HG02642 (cell line): ENCODE data around the gene MYZAP.

Experiments used
- ATAC-seq: cut with Tn5 transposase; IDR thresholded peaks from one replicate; pipeline ENCODE4 v1.9.1; 2021; ENCODE audit warnings: mild to moderate bottlenecking; ENCODE audit not compliant: unreplicated experiment, poor library complexity

The MYZAP gene

DNA sequence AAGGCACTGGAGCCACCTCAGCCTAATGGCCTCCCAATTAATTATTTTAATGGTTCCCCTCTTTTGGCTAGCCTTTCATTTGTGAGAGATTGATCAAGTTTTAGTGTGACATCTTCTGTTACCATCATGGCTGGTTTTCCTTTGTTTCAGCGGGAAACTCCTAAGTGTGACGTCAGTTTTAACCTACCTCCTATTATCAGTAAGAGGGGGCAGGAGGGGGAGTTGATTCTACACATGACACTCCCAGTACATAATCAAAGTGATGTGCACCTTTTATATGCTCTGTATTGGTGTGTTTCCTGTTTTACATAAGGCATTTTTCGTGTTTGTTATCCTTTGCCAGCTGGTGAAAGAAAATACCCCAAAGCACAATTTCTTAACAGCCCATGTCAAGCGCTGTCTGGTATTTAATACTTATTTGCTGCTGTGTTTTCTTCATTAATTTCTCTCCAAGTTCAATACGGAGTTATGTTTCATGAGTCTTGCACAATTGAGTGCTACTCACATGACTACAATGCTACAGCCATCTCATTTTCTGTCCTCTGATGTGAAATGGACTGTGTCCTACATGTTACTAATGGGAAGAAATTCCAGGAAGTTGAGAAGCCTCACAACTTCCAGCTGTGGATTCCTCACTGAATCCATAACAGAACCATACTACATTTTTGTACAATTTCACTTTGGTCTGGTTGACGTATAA lies 62.6 kb downstream of the MYZAP start:
- no peak for ATAC-seq

DNA sequence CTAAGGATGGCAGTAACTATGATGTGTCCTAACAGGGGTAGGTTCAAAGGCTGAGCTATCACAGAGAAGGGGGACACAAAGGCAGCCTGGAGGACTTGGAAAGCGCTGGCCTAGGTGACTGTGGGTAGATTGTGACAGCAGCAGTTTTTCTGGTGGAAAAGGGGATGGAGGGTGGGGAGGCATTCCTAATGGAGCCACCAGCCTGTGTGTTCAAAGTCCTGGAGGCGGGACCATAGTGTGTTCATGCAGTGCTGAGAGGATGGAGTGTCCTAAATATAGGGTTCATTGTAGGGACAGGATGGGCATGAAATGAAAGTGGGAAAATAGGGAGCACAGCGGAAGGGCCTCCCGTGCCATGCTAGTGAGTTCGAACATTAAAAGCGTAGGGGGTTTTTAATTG lies 63.3 kb downstream of the MYZAP start:
- no peak for ATAC-seq

DNA sequence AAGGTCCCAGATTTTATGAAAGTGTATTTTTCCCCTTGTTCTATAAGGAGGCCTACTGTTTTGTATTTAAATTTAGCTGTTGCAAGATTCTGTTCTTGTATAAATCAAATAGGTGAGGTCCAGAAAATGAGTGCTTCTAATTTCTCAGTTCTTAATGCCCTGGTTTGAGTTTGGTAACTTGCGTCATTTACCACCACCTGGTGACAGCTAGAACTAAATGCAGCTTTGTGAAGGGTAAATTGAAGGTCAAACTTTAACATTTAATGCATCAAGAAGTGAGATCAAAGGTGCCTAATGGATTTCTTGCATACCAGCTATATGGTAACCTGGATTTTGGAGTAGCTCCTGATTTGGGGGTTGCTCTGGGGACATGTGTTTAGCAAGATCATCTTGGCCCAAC lies 64.1 kb downstream of the MYZAP start:
- ATAC-seq: no peak

DNA sequence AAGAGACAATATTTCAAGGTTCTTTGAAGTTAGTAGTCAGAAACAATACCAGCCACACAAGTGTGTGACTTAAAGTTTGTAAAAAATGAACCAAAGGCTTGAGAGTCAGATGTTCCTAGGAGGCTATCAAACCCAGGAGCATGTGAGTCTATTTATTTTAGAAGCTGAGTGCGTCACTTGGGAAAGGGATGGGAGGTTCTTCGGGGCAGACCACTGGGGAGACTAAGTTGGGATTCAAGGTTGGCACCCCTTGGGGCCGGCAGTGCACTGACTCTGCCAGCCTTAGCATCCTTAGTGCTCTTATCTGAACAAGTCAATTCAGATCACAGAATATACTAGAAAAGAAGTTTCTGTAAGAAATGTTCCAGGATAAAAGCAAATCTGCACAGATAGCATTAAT lies 64.7 kb downstream of the MYZAP start:
- no peak for ATAC-seq

DNA sequence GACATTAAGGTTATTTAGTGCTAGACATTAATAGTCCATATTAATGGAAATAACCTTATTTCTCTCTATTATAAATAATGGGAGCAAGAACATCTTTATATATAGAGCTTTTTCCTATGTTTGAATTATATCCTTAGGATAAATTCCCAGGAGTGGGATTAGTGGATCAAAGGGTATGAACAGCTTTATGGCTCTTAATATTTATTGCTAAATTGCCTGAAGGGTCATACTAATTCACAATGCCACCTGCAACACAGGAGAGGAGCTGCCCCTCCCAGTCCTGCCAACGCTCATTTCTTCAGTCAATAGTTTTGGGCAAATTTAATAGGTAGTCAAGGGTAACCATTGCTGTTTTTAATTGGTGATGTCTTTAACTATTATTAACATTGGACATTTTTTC lies 65.9 kb downstream of the MYZAP start:
- ATAC-seq: no peak

DNA sequence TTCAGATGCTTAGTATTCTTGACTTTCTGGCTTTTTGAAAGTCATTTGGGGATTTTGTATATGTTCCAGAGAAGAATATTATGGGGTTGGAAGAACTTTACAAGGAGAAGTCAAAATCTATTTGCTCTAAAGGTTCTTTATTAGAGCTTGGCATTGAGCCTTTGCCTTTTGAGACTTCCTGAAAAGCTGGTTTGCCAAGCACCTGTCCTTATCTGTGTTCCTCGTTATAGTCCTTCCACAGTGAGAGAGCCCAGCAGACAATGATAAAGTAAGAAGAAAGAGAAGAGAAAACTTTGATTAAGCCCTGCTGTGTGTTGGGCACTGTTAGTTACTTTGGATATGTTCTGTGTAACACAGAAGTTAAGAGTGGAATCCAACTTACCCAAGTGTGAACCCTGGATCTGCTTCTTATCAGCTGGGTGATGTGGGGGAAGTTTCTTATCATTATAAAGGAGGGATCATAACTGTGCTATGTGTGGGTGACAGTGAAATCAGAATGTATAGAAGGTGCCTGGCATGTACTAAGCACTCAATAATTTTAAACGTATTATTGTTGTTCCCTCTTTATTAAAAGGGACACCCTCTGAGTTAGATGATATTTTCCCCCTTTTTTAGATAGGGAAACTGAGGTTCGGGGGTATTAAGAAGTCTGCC lies 70.5 kb downstream of the MYZAP start:
- ATAC-seq: no peak

DNA sequence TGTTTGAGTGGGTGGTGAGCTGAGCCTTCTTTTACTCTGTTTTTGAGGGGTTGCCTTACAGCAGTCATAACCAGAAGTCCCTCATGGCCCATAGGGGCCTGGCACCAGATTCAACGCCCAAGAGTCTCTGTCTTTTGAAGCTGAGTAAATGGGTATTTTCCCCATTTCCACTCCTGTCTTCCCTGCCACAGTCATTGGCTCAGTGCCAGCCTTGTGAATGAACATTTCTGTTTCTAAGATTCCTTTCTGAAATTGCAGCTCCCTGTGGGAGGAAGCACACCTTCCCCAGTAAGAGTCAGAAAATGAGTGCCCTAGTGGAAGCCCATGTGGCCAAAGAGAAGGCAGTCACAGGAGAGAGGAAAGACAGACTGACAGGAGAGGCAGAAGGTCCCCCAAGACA lies 71.1 kb downstream of the MYZAP start:
- no peak for ATAC-seq

DNA sequence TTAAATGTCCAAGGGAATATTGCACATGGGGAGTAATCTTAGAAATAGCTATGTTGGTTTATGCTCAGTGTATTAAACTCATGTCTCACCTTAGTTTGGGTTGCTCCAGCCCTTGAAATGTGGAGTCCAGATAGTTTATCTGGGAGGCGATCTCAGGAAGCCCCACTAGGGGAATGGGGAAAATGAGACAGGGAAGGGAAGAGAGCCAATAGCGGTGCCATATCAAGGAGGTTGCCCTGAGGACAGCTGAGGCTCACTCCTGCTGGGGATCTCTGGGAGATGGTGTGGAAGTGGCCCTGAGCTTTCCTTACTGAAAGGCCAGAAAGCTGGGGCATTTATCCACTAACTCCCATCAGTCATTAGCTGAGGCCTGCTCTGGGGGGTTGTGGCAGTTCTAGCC lies 71.6 kb downstream of the MYZAP start:
- no peak for ATAC-seq

DNA sequence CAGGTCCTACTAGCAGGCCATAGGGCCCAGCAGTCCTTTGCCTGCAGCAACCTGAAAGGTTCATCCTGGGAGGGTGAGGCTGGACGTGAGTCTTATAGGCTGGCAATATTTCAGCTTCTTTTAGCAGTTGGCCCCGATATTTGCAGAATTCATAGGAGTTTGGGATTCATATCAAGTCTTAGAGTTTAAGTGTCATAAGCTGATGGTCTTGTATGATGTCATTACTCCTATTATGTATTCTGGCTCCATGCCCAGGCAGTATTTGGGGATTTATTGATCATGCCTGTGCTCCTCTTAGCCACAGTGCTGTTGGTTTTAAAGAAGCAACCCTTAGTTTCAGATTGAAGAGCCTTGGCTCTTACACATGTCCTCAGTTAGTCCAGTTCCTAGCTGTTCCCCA lies 73.5 kb downstream of the MYZAP start:
- no peak for ATAC-seq

DNA sequence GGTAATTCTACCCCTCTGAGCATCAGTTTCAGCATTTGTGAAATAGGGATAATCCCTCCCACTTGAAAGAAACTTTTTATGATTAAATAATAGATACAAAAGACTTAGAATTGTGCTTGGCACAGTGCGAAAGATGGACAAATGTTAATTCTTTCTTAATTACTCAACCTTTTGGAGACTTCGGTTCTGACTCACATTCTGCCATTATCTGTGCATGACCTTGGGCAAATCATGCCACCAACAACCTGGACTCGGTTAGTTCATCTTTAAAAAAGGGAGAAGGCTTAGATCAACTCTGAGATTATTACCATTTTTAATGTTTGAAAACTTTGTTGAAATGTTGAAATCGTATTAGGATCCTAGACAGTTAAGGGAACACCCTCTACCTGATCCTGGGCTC lies 74.2 kb downstream of the MYZAP start:
- ATAC-seq: no peak

DNA sequence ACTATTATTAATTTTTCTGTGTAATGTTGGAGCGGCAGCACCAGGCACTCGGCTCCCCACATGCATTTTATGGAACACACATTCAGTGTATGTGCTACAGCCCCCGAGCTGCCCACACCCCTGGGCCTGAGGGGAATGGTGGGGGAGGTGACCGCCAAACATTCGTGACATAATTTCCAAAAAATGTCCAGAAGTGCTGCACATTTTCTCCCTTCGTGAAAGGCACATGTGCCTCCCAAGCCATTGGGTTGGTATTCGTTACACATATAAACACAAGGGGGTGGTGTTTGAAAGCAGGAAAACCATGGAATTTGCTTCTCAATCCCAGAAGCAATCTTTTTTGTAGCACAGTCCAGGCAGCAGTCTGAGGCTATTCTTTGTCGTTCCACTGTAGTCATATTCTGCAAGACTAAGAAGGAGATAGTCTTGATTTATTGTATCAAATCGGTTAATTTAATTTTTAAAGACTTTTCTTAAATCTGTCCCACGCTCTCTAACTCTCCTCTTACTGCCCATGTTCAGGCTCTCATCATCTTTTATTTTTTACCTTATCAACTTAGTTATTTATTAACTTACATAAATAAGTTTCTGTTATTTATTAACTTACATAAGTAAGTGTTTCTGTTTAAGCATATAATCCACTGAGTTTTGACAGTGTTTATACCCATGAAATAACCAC lies 75.6 kb downstream of the MYZAP start:
- ATAC-seq: no peak

DNA sequence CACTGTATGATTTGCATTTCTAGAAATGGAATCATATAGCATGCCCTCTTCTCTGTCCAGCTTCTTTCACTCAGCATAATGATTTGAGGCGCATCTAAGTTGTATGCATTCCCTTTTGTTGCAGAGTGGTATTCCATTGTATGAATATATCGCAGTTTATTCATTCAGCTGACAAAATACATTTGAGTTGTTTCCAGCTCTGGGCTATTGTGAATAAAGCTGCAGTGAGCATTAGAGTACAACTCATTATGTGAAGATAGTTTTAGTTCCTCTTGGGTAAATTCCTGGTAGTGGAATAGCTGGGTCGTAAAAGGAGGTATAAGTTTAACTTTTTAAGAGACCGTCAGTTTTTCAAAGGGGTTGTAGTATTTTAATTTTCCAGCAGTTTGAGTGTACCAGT lies 76.3 kb downstream of the MYZAP start:
- ATAC-seq: no peak

DNA sequence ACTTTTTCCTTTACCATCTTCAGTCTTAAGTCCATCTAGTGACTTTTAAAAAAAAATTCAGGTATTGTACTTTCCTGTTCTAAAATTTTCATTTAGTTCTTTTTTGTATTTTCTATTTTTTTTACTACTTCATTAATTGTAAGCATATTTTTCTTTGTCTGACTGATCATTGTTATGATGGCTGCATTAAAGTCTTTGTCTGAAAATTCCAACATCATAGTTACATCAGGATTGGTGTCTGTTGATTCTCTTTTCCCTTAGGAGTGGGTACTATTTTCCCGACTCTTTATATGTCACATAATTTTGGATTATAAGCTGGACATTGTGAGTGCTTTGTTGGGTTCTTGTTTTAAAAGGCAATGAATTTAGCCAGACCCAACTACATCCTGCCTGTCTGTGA lies 79.9 kb downstream of the MYZAP start:
- ATAC-seq: no peak

DNA sequence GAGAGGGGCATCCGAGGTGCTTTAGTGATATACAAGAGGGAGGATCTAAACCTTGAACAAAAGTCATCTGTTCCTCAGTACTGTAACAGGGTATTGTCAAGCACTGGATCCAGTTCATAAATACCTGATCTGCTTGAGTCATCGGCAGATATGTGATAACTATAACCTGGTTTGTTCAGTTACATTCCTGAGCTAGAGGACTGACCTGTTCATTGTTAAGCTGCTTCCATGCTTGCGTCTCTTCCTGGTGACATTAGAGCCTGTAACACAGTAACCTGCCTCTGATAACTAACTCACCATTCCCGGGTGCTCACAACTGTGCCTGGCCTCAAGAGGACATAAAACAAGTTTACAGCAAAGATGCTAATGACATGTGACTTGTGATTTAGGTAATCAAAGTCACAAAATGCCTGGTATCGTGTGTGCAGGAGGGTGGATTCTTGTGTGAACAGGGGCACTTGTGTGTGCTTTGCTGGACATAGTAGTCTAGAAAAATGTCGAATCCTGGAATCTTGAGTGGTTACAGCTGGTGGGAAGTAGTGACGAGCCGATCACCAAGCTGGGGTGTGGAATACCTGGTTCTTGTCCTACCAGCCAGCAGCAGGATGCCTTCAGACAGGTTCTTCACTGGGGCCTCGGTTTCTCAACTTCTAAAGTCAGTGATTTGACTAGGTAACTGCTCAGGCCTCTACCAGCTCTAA lies 83.9 kb downstream of the MYZAP start:
- ATAC-seq: no peak

DNA sequence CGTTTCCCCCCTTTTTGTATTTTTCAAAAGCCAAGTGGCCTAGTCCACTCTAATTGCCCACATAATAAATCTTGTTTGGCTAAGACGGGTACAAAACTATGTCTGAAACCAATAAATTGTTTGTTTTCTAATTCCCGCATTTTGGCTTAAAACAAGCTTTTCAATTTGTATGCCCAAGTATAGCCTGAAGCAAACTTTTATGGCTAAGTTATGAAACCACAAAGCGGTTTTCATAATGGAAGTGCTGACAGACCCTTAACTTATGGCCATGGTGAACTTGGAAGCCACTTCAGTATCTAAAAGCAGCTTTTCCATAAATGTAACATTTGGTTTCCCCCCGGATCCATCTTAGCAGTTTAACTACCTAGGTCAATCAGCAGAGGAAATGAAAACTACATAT lies 84.9 kb downstream of the MYZAP start:
- no peak for ATAC-seq

DNA sequence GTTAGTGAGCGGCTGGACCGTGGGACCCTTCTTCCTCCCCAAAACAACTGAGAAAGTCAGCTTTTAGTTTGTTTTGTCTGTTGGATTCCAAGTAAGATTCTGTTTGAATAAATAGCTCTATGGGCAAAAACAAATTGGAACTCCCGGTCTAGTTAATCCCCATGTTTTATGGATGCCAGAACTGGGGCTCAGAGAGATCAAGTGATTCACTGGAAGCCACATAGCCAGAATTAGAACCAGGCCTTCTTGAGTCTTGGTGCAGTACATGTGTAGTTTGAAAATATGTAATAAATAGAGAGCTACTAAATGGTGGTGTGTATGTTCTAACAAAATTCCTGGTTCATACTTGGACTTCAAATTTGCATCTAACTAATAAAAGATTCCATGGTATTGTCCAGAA lies 85.5 kb downstream of the MYZAP start:
- no peak for ATAC-seq

DNA sequence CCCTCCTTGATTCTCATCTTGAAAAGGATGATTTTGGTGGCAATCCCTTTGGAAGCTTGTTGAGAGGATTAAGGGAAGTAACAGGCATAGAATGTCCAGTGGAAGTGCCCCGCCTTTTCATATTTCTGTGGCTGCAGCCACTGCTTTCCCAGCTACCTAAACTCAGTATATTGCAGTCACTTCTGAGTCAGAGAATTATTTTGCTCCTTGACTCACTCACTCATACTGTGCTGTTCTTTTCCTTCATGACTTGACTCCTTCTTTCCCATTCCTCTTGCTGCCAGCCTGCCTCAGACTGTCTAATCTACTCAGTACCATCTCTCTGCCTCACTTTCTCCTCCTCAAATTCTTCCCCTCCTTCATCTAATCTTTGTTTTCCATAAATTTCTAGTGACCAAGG lies 88.3 kb downstream of the MYZAP start:
- no peak for ATAC-seq

DNA sequence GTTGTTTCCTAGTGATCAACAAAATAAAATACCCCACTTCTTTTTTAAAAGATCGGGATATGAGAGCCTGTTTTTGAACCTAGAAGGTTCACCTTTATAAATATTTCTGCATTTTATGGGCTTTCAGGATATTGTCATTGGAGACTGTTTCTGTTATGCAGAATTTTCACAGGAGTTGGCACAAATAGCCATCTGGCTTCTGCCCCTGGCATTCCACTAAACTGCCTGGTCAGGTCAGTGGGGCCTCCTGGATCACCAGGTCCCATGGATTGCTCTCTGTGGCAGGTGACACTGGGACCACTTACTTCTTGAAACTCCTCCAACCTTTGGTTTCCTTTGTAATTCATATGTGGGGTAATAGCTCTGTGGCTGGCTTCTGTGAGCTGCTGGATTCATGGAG lies 89.3 kb downstream of the MYZAP start:
- ATAC-seq: no peak

DNA sequence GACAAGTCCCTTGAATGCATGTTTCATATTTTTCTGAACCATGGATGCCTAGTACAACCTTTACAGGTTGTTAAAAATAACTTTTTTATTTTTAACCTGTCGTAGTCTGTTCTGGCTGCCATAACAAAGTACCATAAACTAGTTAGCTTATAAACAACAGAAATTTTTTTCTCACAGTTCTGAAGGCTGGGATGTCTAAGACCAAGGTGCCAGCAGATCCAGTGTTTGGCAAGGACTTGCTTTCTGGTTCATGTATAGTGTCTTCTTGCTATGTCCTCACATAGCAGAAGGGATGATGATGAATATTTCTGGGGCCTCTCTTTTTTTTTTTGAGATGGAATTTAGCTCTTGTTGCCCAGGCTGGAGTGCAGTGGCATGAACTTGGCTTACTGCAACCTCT lies 91.8 kb downstream of the MYZAP start:
- no peak for ATAC-seq

DNA sequence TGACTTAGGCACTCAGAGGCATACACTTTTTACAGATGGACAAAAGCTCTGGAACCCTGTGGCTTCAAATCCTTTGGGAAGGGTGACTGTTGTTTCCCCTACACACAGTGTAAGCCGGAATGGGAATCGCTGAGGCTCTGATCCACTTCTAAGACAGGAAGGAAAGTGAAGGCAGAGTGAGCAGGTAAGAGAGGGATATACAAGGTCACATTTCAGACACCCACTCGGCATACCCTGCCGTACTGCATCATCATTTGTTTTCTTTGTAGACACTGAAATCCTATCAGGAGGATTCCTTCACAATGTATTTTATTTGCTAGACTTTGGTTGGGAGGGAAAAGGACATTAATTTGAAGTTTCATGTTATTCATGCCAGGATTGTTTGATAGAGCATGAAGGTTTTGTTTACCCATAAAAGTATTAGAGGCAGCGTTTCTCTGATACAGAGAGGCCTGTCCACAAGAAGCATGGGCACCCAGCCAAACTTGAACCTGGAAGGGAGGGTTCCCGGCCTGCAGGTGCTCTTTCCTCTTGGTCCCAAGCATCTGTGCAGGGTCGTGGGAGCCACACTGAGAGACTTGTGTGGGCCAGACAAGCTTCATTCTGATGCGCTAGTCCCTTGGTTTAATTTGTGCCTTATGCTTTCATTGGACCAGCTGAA lies 92.9 kb downstream of the MYZAP start:
- ATAC-seq: no peak
